ENCODE measurements around the gene ESYT1.

Gene ESYT1

GRCh38 chr12:56192582-56192981 is 64.5 kb downstream of the ESYT1 start:
- DNase-seq (ENCODE audit: extremely low read depth, insufficient read length): no peak
- Histone ChIP-seq H3K36me3 (ENCODE audit: control insufficient read depth, insufficient read depth, low read length) (no peaks in the 10 kb centered on the region), H3K4me3 (replicated peaks; ENCODE audit: low read depth, low read length) (no peak overlapping the region), H3K27me3 (replicated peaks; ENCODE audit: control insufficient read depth, insufficient read depth, low read length) (no peaks in the 10 kb centered on the region)
- no peak for TF ChIP-seq CTCF (IDR thresholded peaks at IDR 0.05; ENCODE audit: insufficient read depth, low read length, poor library complexity, severe bottlenecking)

- Histone ChIP-seq H3K27me3 (replicated peaks; ENCODE audit: control insufficient read depth, insufficient read depth, low read length) (no peaks in the 10 kb centered on the region), H3K36me3 (ENCODE audit: control insufficient read depth, insufficient read depth, low read length) (no peaks in the 10 kb centered on the region), H3K4me3 (replicated peaks; ENCODE audit: low read depth, low read length) (no peak overlapping the region)
- TF ChIP-seq CTCF (IDR thresholded peaks at IDR 0.05; ENCODE audit: insufficient read depth, low read length, poor library complexity, severe bottlenecking): peak; percentile 67
- DNase-seq (ENCODE audit: extremely low read depth, insufficient read length): peak; percentile 44
Measured at GRCh38 chr12:56193025-56193578, 65.0 kb downstream of the ESYT1 start.

Measured in GM06990 (cell line).